Endothelial cell of umbilical vein (primary cell): ENCODE results near the gene IGFBP7.

Experiments
- EZH2 ChIP-seq: IDR thresholded peaks from 2 replicates; pipeline ENCODE4 v1.6.1; 2012; ENCODE audit warnings: borderline replicate concordance, low read depth, mild to moderate bottlenecking, moderate library complexity, low read length, inconsistent platforms; ENCODE audit not compliant: severe bottlenecking
- JUN ChIP-seq: IDR thresholded peaks from 2 replicates; pipeline ENCODE4 v1.6.1; 2011; ENCODE audit warnings: borderline replicate concordance, low read depth; ENCODE audit not compliant: insufficient read length, insufficient read depth
- MYC ChIP-seq: IDR thresholded peaks from one replicate; pipeline ENCODE4 v1.6.1; 2011; ENCODE audit warnings: mild to moderate bottlenecking, low read depth, low read length
- POLR2A ChIP-seq: IDR thresholded peaks from 2 replicates; pipeline ENCODE4 v1.6.1; 2012; ENCODE audit warnings: low read depth, mild to moderate bottlenecking, control low read depth, low read length
- POLR2AphosphoS5 ChIP-seq: IDR thresholded peaks from 2 replicates; pipeline ENCODE4 v1.6.1; 2012; ENCODE audit warnings: low read depth, mild to moderate bottlenecking, control low read depth, low read length, moderate library complexity; ENCODE audit not compliant: insufficient read depth
- TF ChIP-seq, protein P1 (sequence below), 2 donors: IDR thresholded peaks; 1 replicate in 1 of 2; 2 replicates in 1 of 2; pipeline ENCODE4 v1.5.1; 2011; ENCODE audit warnings: low read length in 2 of 2, mild to moderate bottlenecking in 2 of 2, moderate library complexity in 2 of 2, control low read depth in 1 of 2, inconsistent platforms in 1 of 2, low read depth in 1 of 2; ENCODE audit not compliant: insufficient read depth in 1 of 2; ENCODE audit errors: extremely low read depth in 1 of 2
- TF ChIP-seq, protein P2 (sequence below): IDR thresholded peaks from 2 replicates; pipeline ENCODE4 v1.6.1; 2011; ENCODE audit not compliant: insufficient read depth, insufficient read length

DNA sequence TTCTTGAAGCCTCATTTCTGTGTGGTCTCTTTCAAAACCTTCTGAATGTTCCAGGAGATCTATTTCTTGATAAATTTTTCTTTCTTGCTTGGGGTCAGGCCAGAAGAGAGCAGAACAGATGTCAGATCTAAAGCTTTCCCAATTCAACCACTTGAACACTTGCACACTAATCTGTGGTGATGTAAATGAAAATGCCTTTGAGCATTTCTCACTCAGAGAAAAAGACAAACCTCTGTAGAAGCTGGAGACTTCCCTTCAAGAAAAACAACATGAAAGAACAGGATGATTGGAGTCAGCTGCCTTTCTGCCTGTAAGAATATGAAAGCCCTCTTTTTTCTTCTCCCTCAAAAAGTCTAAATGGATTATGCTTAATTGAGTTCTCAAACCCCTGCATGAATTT lies 11.2 kb downstream of the IGFBP7 start:
- TF ChIP-seq, protein P1, sequence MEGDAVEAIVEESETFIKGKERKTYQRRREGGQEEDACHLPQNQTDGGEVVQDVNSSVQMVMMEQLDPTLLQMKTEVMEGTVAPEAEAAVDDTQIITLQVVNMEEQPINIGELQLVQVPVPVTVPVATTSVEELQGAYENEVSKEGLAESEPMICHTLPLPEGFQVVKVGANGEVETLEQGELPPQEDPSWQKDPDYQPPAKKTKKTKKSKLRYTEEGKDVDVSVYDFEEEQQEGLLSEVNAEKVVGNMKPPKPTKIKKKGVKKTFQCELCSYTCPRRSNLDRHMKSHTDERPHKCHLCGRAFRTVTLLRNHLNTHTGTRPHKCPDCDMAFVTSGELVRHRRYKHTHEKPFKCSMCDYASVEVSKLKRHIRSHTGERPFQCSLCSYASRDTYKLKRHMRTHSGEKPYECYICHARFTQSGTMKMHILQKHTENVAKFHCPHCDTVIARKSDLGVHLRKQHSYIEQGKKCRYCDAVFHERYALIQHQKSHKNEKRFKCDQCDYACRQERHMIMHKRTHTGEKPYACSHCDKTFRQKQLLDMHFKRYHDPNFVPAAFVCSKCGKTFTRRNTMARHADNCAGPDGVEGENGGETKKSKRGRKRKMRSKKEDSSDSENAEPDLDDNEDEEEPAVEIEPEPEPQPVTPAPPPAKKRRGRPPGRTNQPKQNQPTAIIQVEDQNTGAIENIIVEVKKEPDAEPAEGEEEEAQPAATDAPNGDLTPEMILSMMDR (IDR thresholded peaks at IDR 0.05; ENCODE audit: extremely low read depth in 1 of 2, insufficient read depth in 1 of 2, low read depth in 1 of 2, low read length in 2 of 2) = no peak
- TF ChIP-seq EZH2 (no peak), POLR2AphosphoS5 (no peak), POLR2A (no peak), JUN (no peak), MYC (no peak)
- TF ChIP-seq, protein P2, sequence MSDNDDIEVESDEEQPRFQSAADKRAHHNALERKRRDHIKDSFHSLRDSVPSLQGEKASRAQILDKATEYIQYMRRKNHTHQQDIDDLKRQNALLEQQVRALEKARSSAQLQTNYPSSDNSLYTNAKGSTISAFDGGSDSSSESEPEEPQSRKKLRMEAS = no peak
